ENCODE data around the gene TMEM97.
A peak's percentile ranks its signal among the peaks of the same experiment; 100 is the strongest.
"Not testable (repeated sequence)": the region's sequence is repeated elsewhere in the genome, so short reads cannot be mapped to it uniquely, and the experiment has no call there.

Gene TMEM97

GRCh38 chr17:28318759-28319597 lies at the start of gene TMEM97:
TSS of gene TMEM97 (plus strand) at chr17:28319200. CDS start at chr17:28319240, 40 bp downstream.
- DNase-seq (ENCODE audit: low read depth): peak; percentile 76

GRCh38 chr17:28270055-28270454 lies 48.9 kb upstream of the TMEM97 start:
- no peak for DNase-seq (ENCODE audit: low read depth)

GRCh38 chr17:28270926-28271325 lies 48.1 kb upstream of the TMEM97 start:
- DNase-seq (ENCODE audit: low read depth): no peak

GRCh38 chr17:28271431-28271830 lies 47.6 kb upstream of the TMEM97 start:
- no peak for DNase-seq (ENCODE audit: low read depth)

GRCh38 chr17:28272166-28272565 lies 46.8 kb upstream of the TMEM97 start:
- DNase-seq (ENCODE audit: low read depth): no peak

- not testable (repeated sequence) for DNase-seq (ENCODE audit: low read depth)
Measured at GRCh38 chr17:28273341-28273740, 45.7 kb upstream of the TMEM97 start.

- DNase-seq (ENCODE audit: low read depth): no peak
Measured at GRCh38 chr17:28274591-28275265, 44.3 kb upstream of the TMEM97 start.

- DNase-seq (ENCODE audit: low read depth): no peak
Measured at GRCh38 chr17:28276011-28276410, 43.0 kb upstream of the TMEM97 start.

GRCh38 chr17:28279411-28279810 lies 39.6 kb upstream of the TMEM97 start:
- DNase-seq (ENCODE audit: low read depth): peak; percentile 31

- DNase-seq (ENCODE audit: low read depth): no peak
Measured at GRCh38 chr17:28280826-28281225, 38.2 kb upstream of the TMEM97 start.

GRCh38 chr17:28282596-28282995 lies 36.4 kb upstream of the TMEM97 start:
- peak; percentile 40 for DNase-seq (ENCODE audit: low read depth)

- DNase-seq (ENCODE audit: low read depth): no peak
Measured at GRCh38 chr17:28285965-28286364, 33.0 kb upstream of the TMEM97 start.

- no peak for DNase-seq (ENCODE audit: low read depth)
Measured at GRCh38 chr17:28290703-28291102, 28.3 kb upstream of the TMEM97 start.

- DNase-seq (ENCODE audit: low read depth): no peak
Measured at GRCh38 chr17:28291780-28292330, 27.1 kb upstream of the TMEM97 start.

GRCh38 chr17:28292878-28293277 lies 26.1 kb upstream of the TMEM97 start:
- DNase-seq (ENCODE audit: low read depth): not testable (repeated sequence)

- no peak for DNase-seq (ENCODE audit: low read depth)
Measured at GRCh38 chr17:28293994-28294393, 25.0 kb upstream of the TMEM97 start.

GRCh38 chr17:28295677-28296578 lies 23.1 kb upstream of the TMEM97 start:
- no peak for DNase-seq (ENCODE audit: low read depth)

- no peak for DNase-seq (ENCODE audit: low read depth)
Measured at GRCh38 chr17:28298449-28298848, 20.6 kb upstream of the TMEM97 start.

GRCh38 chr17:28306954-28307401 lies 12.0 kb upstream of the TMEM97 start:
- no peak for DNase-seq (ENCODE audit: low read depth)

GRCh38 chr17:28313841-28314240 lies 5.2 kb upstream of the TMEM97 start:
- no peak for DNase-seq (ENCODE audit: low read depth)

GRCh38 chr17:28315846-28316705 lies 2.9 kb upstream of the TMEM97 start:
- DNase-seq (ENCODE audit: low read depth): no peak

Measured in HS-27A (cell line).